NCI-H345 treated with DMSO at 0.1 percent for 48 hours (cell line): Measurements from ENCODE around the gene ATP6V1G2.
"Not testable (repeated sequence)": the region's sequence is repeated elsewhere in the genome, so short reads cannot be mapped to it uniquely, and the experiment has no call there.

Source experiments
- DNase-seq: peaks from one replicate; lab custom pipeline; 2025; ENCODE audit not compliant: unreplicated experiment; lab: John Stamatoyannopoulos, UW

Gene ATP6V1G2

GRCh38 chr6:31546339-31546957, at the start of gene ATP6V1G2:
Gene ATP6V1G2 (minus strand): TSS chr6:31546608. CDS start chr6:31546559, 49 bp downstream.
- DNase-seq: peak; percentile 92

GRCh38 chr6:31592396-31592771, 46.0 kb upstream of the ATP6V1G2 start:
- DNase-seq: no peak

- DNase-seq: not testable (repeated sequence)
Observed at GRCh38 chr6:31590691-31591090, 44.3 kb upstream of the ATP6V1G2 start.

- DNase-seq: no peak
Observed at GRCh38 chr6:31588871-31589650, 42.7 kb upstream of the ATP6V1G2 start.

GRCh38 chr6:31587791-31588777, 41.7 kb upstream of the ATP6V1G2 start:
- DNase-seq: no peak

GRCh38 chr6:31586599-31587281, 40.3 kb upstream of the ATP6V1G2 start:
- no peak for DNase-seq

- DNase-seq: no peak
Observed at GRCh38 chr6:31586008-31586407, 39.6 kb upstream of the ATP6V1G2 start, which contains the start of gene LST1. Gene LST1 (plus strand): TSS chr6:31586277. CDS start chr6:31587300, 1,023 bp downstream.

GRCh38 chr6:31585491-31585890, 39.1 kb upstream of the ATP6V1G2 start:
- DNase-seq: no peak

- DNase-seq: no peak
Observed at GRCh38 chr6:31582230-31582643, 35.8 kb upstream of the ATP6V1G2 start, which contains the start of gene LTB. Gene LTB (minus strand): TSS chr6:31582424. CDS start chr6:31582417, 7 bp downstream.

- no peak for DNase-seq
Observed at GRCh38 chr6:31581434-31582229, 35.2 kb upstream of the ATP6V1G2 start.

GRCh38 chr6:31580807-31581433, 34.5 kb upstream of the ATP6V1G2 start:
- peak; percentile 34 for DNase-seq

GRCh38 chr6:31580438-31580740, 34.0 kb upstream of the ATP6V1G2 start:
- DNase-seq: no peak

GRCh38 chr6:31579546-31580437, 33.4 kb upstream of the ATP6V1G2 start:
- DNase-seq: no peak

GRCh38 chr6:31579119-31579505, 32.7 kb upstream of the ATP6V1G2 start:
- DNase-seq: no peak

GRCh38 chr6:31578184-31579118, 32.0 kb upstream of the ATP6V1G2 start:
- no peak for DNase-seq

- no peak for DNase-seq
Observed at GRCh38 chr6:31577579-31577966, 31.2 kb upstream of the ATP6V1G2 start.

- DNase-seq: no peak
Observed at GRCh38 chr6:31576897-31577578, 30.6 kb upstream of the ATP6V1G2 start.
